Measurements from ENCODE around the gene ACTG2.

Gene ACTG2

GRCh38 chr2:73904952-73905351, 12.1 kb downstream of the ACTG2 start:
- TF ChIP-seq, protein P1, sequence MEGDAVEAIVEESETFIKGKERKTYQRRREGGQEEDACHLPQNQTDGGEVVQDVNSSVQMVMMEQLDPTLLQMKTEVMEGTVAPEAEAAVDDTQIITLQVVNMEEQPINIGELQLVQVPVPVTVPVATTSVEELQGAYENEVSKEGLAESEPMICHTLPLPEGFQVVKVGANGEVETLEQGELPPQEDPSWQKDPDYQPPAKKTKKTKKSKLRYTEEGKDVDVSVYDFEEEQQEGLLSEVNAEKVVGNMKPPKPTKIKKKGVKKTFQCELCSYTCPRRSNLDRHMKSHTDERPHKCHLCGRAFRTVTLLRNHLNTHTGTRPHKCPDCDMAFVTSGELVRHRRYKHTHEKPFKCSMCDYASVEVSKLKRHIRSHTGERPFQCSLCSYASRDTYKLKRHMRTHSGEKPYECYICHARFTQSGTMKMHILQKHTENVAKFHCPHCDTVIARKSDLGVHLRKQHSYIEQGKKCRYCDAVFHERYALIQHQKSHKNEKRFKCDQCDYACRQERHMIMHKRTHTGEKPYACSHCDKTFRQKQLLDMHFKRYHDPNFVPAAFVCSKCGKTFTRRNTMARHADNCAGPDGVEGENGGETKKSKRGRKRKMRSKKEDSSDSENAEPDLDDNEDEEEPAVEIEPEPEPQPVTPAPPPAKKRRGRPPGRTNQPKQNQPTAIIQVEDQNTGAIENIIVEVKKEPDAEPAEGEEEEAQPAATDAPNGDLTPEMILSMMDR (IDR thresholded peaks at IDR 0.05; ENCODE audit: low read depth, low read length) = no peak
- in situ Hi-C loops (cut with HindIII; ENCODE audit: low sequenced_read_pairs) = no loop called here
- no peak overlapping the region for H3K4me3 ChIP-seq (ENCODE audit: low read depth, low read length)
- DNase-seq (ENCODE audit: low read depth, low spot score) = no peak

DNA sequence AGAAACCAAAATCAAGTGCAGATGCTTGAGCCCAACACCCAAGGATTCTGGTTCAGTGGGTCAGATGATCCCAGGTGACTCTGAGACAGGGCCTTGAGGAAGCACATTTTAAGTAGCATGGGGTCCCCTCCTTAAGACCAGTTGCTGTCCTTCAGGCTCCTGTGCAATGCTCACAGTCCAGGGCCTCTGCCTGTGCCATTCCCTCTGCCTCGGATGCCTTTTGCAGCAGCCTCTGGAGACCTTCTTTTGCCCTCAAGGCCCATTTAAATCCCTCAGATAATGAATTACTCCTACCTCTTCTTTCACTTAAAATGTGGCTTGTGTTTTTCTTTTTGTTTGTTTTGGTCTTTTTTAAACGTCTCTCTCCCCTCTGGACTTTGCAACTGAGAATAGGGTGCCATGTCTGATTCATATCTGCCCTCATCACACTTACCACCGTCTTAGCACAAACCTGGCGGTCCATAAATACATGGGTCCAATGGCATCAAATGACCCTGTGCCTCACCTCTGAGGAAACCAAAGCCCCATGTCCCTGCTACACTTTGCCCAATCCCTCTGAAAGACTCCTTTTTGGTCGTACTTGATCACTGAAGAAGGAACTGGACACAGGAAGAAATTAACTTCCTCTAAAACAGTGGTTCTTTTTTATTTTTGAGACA, 14.2 kb downstream of the ACTG2 start:
- in situ Hi-C loops (cut with HindIII; ENCODE audit: low sequenced_read_pairs) = no loop called here
- no peak for DNase-seq (ENCODE audit: low read depth, low spot score)
- no peak overlapping the region for H3K4me3 ChIP-seq (ENCODE audit: low read depth, low read length)
- TF ChIP-seq, protein P1 (IDR thresholded peaks at IDR 0.05; ENCODE audit: low read depth, low read length) = no peak

DNA sequence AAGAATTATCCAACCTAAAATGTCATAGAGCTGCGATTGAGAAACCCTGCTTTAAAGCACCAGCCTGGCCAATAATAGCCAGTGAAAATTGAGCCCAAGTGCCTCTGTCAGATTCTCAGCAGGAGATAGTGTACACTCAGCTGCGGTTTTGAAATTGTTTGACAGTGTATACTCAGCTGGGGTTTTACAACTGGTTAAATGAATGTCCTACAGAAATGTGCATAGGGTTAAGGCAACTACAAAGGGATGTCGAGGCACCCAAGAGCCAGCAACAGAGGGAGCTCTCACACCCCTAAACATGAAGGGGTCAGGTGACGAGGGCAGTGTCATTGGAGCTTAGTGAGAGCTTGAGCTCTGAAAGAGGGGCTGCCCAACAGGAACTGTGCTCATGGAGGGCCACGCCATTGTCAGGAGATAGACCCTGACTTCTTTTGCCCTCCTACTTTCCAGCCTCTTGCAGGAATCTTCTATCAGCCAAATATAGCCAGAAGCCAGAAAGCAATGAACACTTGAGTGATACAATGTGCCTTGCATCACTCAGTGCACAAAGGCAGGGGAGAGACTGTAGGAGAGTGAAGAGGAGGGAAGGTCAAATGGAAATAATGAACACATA, 15.1 kb downstream of the ACTG2 start:
- in situ Hi-C loops (cut with HindIII; ENCODE audit: low sequenced_read_pairs) = no loop called here
- DNase-seq (ENCODE audit: low read depth, low spot score) = peak; percentile 88
- TF ChIP-seq, protein P1 (IDR thresholded peaks at IDR 0.05; ENCODE audit: low read depth, low read length) = peak; percentile 36
- H3K4me3 ChIP-seq (ENCODE audit: low read depth, low read length) = no peak overlapping the region

- no peak overlapping the region for H3K4me3 ChIP-seq (ENCODE audit: low read depth, low read length)
- TF ChIP-seq, protein P1 (IDR thresholded peaks at IDR 0.05; ENCODE audit: low read depth, low read length) = no peak
- in situ Hi-C loops (cut with HindIII; ENCODE audit: low sequenced_read_pairs) = no loop called here
- no peak for DNase-seq (ENCODE audit: low read depth, low spot score)
Measured at GRCh38 chr2:73908689-73909652, 16.2 kb downstream of the ACTG2 start.

DNA sequence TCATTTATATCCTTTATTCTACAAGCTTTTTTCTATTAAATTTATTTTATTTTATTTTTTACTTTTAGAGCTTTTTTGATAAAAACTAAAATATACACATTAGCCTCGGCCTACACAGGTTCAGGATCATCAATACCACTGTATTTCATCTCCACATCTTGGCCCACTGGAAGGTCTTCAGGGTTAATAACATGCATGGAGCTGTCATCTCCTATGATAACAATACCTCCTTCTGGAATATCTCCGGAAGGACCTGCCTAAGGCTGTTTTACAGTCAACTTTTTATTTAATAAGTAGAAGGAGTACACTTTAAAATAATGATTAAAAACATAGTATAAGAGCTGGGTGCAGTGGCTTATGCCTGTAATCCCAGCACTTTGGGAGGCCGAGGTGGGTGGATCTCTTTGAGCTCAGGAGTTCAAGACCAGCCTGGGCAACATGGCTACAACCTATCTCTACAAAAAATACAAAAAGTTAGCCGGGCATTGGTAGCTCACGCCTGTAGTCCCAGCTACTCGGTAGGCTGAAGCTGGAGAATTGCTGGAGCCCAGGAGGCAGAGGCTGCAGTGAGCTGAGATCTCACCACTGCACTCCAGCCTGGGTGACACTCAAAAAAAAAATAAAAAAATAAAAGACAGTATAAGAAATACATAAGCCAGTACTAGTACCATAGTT, 18.2 kb downstream of the ACTG2 start:
- TF ChIP-seq, protein P1 (IDR thresholded peaks at IDR 0.05; ENCODE audit: low read depth, low read length) = no peak
- in situ Hi-C loops (cut with HindIII; ENCODE audit: low sequenced_read_pairs) = no loop called here
- no peak for DNase-seq (ENCODE audit: low read depth, low spot score)

More for the DNA sequence above, 18.2 kb downstream of the ACTG2 start:
- no peak overlapping the region for H3K4me3 ChIP-seq (ENCODE audit: low read depth, low read length)

Measured in astrocyte of the spinal cord (primary cell).